IPS DF 4.7 (cell line): Measurements from ENCODE around the gene MYO3A.

Experiments
- DNase-seq: peaks from one replicate; pipeline ENCODE4 v3.0.0-alpha.2; 2013; ENCODE audit warnings: low spot score; ENCODE audit errors: extremely low read depth

Gene MYO3A

GRCh38 chr10:26213157-26213800 is 279.2 kb downstream of the MYO3A start:
- DNase-seq, result no peak

- DNase-seq, result peak; percentile 94
Observed at GRCh38 chr10:26214004-26214403, 280.0 kb downstream of the MYO3A start.

GRCh38 chr10:26214551-26215395 is 280.7 kb downstream of the MYO3A start:
- no peak for DNase-seq

- no peak for DNase-seq
Observed at GRCh38 chr10:26215396-26215934, 281.4 kb downstream of the MYO3A start.

- no peak for DNase-seq
Observed at GRCh38 chr10:26215935-26216584, 282.0 kb downstream of the MYO3A start.

- DNase-seq, result no peak
Observed at GRCh38 chr10:26216585-26217395, 282.8 kb downstream of the MYO3A start, which contains the start of gene GAD2. GAD2 (plus strand) TSS chr10:26216774; CDS start chr10:26216810, 36 bp downstream.

GRCh38 chr10:26217396-26218086 is 283.5 kb downstream of the MYO3A start:
- no peak for DNase-seq

- no peak for DNase-seq
Observed at GRCh38 chr10:26219676-26220075, 285.6 kb downstream of the MYO3A start.

- DNase-seq, result no peak
Observed at GRCh38 chr10:26220901-26221300, 286.9 kb downstream of the MYO3A start.

GRCh38 chr10:26221541-26221940 is 287.5 kb downstream of the MYO3A start:
- DNase-seq, result no peak

- no peak for DNase-seq
Observed at GRCh38 chr10:26222563-26222962, 288.5 kb downstream of the MYO3A start.

GRCh38 chr10:26225322-26225721 is 291.3 kb downstream of the MYO3A start:
- DNase-seq, result no peak

- DNase-seq, result no peak
Observed at GRCh38 chr10:26227786-26228185, 293.8 kb downstream of the MYO3A start.

GRCh38 chr10:26232174-26232573 is 298.1 kb downstream of the MYO3A start:
- no peak for DNase-seq

- no peak for DNase-seq
Observed at GRCh38 chr10:26235761-26236160, 301.7 kb downstream of the MYO3A start.

GRCh38 chr10:26238378-26238777 is 304.3 kb downstream of the MYO3A start:
- no peak for DNase-seq

- no peak for DNase-seq
Observed at GRCh38 chr10:26242706-26243350, 308.8 kb downstream of the MYO3A start.

GRCh38 chr10:26243351-26243720 is 309.3 kb downstream of the MYO3A start:
- DNase-seq, result no peak

- DNase-seq, result no peak
Observed at GRCh38 chr10:26249681-26250080, 315.7 kb downstream of the MYO3A start.

GRCh38 chr10:26251925-26252324 is 317.9 kb downstream of the MYO3A start:
- no peak for DNase-seq
